ENCODE results near the gene FRMD1.

The FRMD1 gene

DNA sequence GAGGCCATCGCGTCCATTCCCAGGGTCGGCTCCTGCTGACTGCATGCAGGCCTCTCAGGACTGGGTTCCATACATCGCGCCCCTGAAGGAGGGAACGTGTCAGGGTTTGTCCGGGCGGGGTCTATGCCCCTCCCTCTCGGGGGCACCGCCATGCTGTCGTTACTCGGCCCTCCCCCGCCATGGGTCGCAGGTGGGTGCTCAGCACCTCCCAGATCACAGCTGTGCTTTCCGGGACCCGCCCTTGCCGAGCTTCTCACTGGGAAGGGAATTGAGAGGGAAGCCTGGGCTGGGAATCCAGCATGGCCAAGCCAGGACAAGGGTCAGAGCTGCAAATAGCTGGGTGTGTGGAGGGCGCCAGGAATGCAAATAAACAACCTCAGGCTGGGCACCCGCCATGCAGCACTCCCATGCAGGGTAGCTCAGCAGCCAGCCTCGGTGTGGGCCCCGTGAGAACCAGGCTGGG, at the start of gene FRMD1:
FRMD1 (minus strand) TSS at position 270 of the 463 bp plus-strand sequence; CDS start at position 152, 118 bp downstream.
- no peak for TF ChIP-seq CTCF (IDR thresholded peaks at IDR 0.05; ENCODE audit: control insufficient read depth, insufficient read depth, low read depth, low read length, missing control alignments)
- DNase-seq (ENCODE audit: low read depth) = no peak
- no peak within 1 kb of the TSS for H3K4me3 ChIP-seq (ENCODE audit: control insufficient read depth, low read depth, low read length)

DNA sequence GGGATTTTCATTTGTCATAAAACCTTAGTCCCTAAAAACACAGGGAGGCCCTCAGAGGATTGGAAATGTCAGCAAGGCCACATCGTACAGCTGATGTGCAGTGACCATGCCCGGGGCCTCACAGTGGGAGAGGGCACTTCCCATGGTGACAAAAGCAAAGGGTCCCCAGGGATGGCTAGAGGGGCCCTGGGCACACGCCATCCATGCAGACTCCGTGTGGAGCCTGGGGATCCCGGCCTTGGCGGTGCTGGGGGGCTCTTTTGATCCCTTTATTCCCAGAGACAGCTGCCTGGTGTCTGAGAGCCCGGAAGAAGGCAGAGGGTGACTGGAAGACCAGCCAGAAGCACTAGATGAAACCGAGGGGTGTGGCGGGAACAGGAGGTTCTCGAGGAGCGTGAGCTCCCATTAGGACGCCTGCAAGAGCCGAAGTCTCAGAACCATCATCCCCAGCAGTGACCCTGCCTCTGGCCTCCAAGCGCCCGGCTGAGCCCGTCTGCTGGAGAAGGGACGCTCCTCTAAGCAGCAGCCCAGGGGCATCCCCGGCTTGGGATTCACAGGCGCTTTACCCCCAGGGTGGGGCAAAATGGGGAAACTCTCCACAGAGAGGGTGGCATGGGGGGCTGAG, 49.1 kb upstream of the FRMD1 start:
- TF ChIP-seq CTCF (IDR thresholded peaks at IDR 0.05; ENCODE audit: control insufficient read depth, insufficient read depth, low read depth, low read length, missing control alignments) = no peak
- H3K4me3 ChIP-seq (ENCODE audit: control insufficient read depth, low read depth, low read length) = no peak overlapping the region
- no peak for DNase-seq (ENCODE audit: low read depth)

GRCh38 chr6:168127384-168127868, 48.4 kb upstream of the FRMD1 start:
- no peak for TF ChIP-seq CTCF (IDR thresholded peaks at IDR 0.05; ENCODE audit: control insufficient read depth, insufficient read depth, low read depth, low read length, missing control alignments)
- DNase-seq (ENCODE audit: low read depth) = no peak
- H3K4me3 ChIP-seq (ENCODE audit: control insufficient read depth, low read depth, low read length) = no peak overlapping the region

DNA sequence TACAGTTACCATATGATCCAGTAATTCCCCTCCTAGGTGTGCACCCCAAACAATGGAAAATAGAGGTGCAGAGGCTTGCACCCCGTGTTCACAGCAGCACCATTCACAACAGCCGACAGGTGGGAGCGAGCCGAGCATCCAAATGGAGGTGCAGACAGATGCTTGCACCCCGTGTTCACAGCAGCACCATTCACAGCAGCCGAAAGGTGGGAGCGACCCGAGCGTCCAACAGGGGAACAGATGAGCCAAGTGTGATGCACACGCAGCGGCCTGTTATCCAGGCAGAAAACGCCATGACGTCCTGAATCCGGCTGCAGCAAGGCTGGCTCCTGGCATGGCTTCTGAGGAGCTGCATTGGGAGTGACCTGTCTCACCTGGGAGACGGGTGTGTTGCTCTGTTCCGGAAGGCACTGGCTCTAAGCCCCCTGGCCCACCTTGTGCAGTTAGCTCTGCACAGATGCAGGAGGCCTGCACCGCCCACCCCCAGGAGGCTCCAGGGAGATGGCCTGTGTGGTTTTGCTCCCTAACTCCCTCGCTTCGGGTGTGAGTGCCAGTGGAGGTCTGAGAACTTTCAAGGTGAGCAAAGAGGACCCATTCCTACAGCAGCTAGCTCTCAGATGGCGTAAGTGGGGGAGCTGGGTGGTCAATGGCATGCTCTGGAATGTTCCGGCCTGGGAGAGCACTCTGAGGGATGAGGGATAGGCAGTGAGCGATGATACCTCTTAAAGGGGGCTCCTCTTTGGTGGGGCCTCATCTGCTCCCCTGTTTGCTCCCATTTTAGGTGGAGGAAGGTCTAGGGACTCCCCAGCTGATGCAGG, 47.8 kb upstream of the FRMD1 start:
- no peak overlapping the region for H3K4me3 ChIP-seq (ENCODE audit: control insufficient read depth, low read depth, low read length)
- no peak for DNase-seq (ENCODE audit: low read depth)
- no peak for TF ChIP-seq CTCF (IDR thresholded peaks at IDR 0.05; ENCODE audit: control insufficient read depth, insufficient read depth, low read depth, low read length, missing control alignments)

GRCh38 chr6:168125429-168126001, 46.5 kb upstream of the FRMD1 start:
- DNase-seq (ENCODE audit: low read depth) = no peak
- no peak for TF ChIP-seq CTCF (IDR thresholded peaks at IDR 0.05; ENCODE audit: control insufficient read depth, insufficient read depth, low read depth, low read length, missing control alignments)
- H3K4me3 ChIP-seq (ENCODE audit: control insufficient read depth, low read depth, low read length) = no peak overlapping the region

DNA sequence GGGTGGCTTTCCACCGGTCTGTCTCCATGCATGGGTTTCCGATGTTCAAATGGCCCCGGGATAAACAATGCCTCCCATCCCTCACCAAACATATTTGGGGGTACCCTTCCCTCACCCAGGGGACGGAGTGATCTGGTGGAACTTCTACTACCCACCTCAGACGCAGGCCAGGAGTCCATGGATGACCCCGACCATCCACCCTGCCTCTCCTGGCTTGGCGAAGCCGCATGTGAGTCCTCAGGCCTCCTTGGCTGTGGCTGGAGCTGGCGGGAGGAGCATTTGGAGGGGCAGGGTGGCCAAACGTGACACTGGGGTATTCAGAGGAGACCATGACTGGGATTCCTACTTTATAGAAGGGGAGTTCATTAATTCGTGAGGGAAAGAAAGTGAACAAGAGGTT, 45.9 kb upstream of the FRMD1 start:
- no peak for DNase-seq (ENCODE audit: low read depth)
- no peak overlapping the region for H3K4me3 ChIP-seq (ENCODE audit: control insufficient read depth, low read depth, low read length)
- TF ChIP-seq CTCF (IDR thresholded peaks at IDR 0.05; ENCODE audit: control insufficient read depth, insufficient read depth, low read depth, low read length, missing control alignments) = no peak
